NT2/D1 (cell line): Measurements from ENCODE around the gene CDC14A.

Experiments used
- DNase-seq: peaks from one replicate; pipeline ENCODE4 v3.0.0-alpha.2; 2011; ENCODE audit warnings: low read depth, low spot score
- H3K27me3 ChIP-seq: 2 replicates; pipeline ENCODE4 v1.6.0; 2011; ENCODE audit warnings: mild to moderate bottlenecking; ENCODE audit not compliant: insufficient read length, insufficient read depth
- H3K36me3 ChIP-seq: 2 replicates; pipeline ENCODE4 v1.6.1; 2011; ENCODE audit warnings: mild to moderate bottlenecking, low read length, mixed read lengths; ENCODE audit not compliant: insufficient read depth, insufficient read length
- H3K4me1 ChIP-seq: 2 replicates; pipeline ENCODE4 v1.5.1; 2011; ENCODE audit not compliant: insufficient read depth, insufficient read length
- H3K4me3 ChIP-seq: 2 replicates; pipeline ENCODE4 v1.5.1; 2011; ENCODE audit warnings: low read depth; ENCODE audit not compliant: insufficient read length
- H3K9ac ChIP-seq: 2 replicates; pipeline ENCODE4 v1.6.0; 2011; ENCODE audit warnings: low read depth; ENCODE audit not compliant: insufficient read length
- H3K9me3 ChIP-seq: 2 replicates; pipeline ENCODE4 v1.5.1; 2011; ENCODE audit warnings: mild to moderate bottlenecking, low read length; ENCODE audit not compliant: insufficient read depth
- SUZ12 ChIP-seq: IDR thresholded peaks from 2 replicates; pipeline ENCODE4 v1.6.1; 2011; ENCODE audit not compliant: insufficient read length, insufficient read depth; ENCODE audit errors: extremely low read depth
- YY1 ChIP-seq: IDR thresholded peaks from 2 replicates; pipeline ENCODE4 v1.6.1; 2011; ENCODE audit not compliant: insufficient read length, insufficient read depth
- ZNF274 ChIP-seq: IDR thresholded peaks from 2 replicates; pipeline ENCODE4 v1.6.1; 2011; ENCODE audit warnings: mild to moderate bottlenecking, low read depth, low read length

CDC14A gene

DNA sequence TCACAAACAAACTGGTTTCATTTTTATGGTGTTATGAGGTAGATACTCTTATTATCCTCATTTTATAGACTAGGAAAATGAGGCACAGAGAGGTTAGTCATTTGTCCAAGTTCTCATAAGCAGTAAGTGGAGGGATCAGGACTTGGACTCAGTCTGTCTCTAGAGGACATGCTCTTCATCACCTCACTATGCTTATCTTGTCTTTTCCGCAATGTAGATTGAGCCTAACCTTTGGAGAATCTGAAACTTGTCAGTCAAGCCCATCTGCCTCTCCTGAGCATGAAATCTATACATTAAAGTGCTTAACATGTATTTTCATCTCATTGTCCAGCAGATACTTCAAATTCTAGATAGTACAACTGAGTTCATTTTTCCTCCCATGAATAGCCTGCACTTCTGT, 11.8 kb upstream of the CDC14A start:
- no peak for TF ChIP-seq SUZ12
- no peak for TF ChIP-seq YY1
- TF ChIP-seq ZNF274: no peak
- Histone ChIP-seq H3K9ac (no peak overlapping the region), H3K4me1 (no peaks in the 10 kb centered on the region), H3K36me3 (no peaks in the 10 kb centered on the region), H3K27me3 (no peaks in the 10 kb centered on the region), H3K9me3 (no peaks in the 10 kb centered on the region), H3K4me3 (no peak overlapping the region)
- DNase-seq: no peak

- Histone ChIP-seq H3K4me1 (no peaks in the 10 kb centered on the region), H3K9me3 (no peaks in the 10 kb centered on the region), H3K36me3 (no peaks in the 10 kb centered on the region), H3K4me3 (no peak overlapping the region), H3K27me3 (no peaks in the 10 kb centered on the region), H3K9ac (no peak overlapping the region)
- no peak for TF ChIP-seq YY1
- no peak for TF ChIP-seq ZNF274
- TF ChIP-seq SUZ12: no peak
- DNase-seq: no peak
Measured at GRCh38 chr1:100342348-100342747, 10.0 kb upstream of the CDC14A start.

DNA sequence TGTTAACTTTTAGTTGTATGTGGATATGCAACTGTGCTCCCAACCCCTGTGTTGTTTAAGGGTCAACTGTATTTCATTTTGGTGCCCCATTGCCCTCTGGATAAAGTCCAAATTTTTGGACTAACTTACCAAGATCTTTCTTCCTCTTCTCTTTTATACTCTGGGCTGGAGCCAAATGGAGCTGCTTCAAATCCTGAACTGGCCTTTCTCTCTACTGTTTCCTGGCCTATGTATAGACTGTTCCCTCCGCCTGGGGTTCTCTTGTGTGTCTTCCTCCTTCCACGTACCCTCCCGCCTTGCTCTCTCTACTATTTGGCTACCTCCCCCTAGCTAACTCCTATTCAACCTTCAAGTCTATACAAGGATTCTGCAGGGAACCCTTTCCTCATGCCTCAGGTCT, 8.4 kb upstream of the CDC14A start:
- Histone ChIP-seq H3K4me1 (no peaks in the 10 kb centered on the region), H3K27me3 (no peaks in the 10 kb centered on the region), H3K4me3 (no peak overlapping the region), H3K9ac (no peak overlapping the region), H3K9me3 (no peaks in the 10 kb centered on the region), H3K36me3 (no peaks in the 10 kb centered on the region)
- no peak for TF ChIP-seq ZNF274
- TF ChIP-seq SUZ12: no peak
- no peak for TF ChIP-seq YY1
- DNase-seq: no peak

- no peak overlapping the region for H3K9ac ChIP-seq
- H3K4me1 ChIP-seq: no peaks in the 10 kb centered on the region
- no peak for DNase-seq
Measured at GRCh38 chr1:100344774-100345173, 7.5 kb upstream of the CDC14A start.

GRCh38 chr1:100346387-100346786, 5.9 kb upstream of the CDC14A start:
- no peaks in the 10 kb centered on the region for H3K36me3 ChIP-seq
- no peaks in the 10 kb centered on the region for H3K4me1 ChIP-seq
- H3K27me3 ChIP-seq: no peaks in the 10 kb centered on the region
- no peak overlapping the region for H3K4me3 ChIP-seq
- no peaks in the 10 kb centered on the region for H3K9me3 ChIP-seq
- H3K9ac ChIP-seq: no peak overlapping the region
- TF ChIP-seq SUZ12: no peak
- TF ChIP-seq YY1: no peak
- TF ChIP-seq ZNF274: no peak
- no peak for DNase-seq

More at GRCh38 chr1:100344774-100345173, 7.5 kb upstream of the CDC14A start:
- no peaks in the 10 kb centered on the region for H3K27me3 ChIP-seq
- no peaks in the 10 kb centered on the region for H3K36me3 ChIP-seq
- H3K4me3 ChIP-seq: no peak overlapping the region
- H3K9me3 ChIP-seq: no peaks in the 10 kb centered on the region
- TF ChIP-seq SUZ12 (no peak), YY1 (no peak), ZNF274 (no peak)

- H3K4me3 ChIP-seq: no peak overlapping the region
- H3K27me3 ChIP-seq: no peaks in the 10 kb centered on the region
- no peaks in the 10 kb centered on the region for H3K9me3 ChIP-seq
- TF ChIP-seq SUZ12: no peak
- TF ChIP-seq ZNF274: no peak
- no peak for TF ChIP-seq YY1
- no peak for DNase-seq
- no peaks in the 10 kb centered on the region for H3K36me3 ChIP-seq
- H3K9ac ChIP-seq: no peak overlapping the region
- H3K4me1 ChIP-seq: no peaks in the 10 kb centered on the region
Measured at GRCh38 chr1:100347009-100347966, 5.0 kb upstream of the CDC14A start.

DNA sequence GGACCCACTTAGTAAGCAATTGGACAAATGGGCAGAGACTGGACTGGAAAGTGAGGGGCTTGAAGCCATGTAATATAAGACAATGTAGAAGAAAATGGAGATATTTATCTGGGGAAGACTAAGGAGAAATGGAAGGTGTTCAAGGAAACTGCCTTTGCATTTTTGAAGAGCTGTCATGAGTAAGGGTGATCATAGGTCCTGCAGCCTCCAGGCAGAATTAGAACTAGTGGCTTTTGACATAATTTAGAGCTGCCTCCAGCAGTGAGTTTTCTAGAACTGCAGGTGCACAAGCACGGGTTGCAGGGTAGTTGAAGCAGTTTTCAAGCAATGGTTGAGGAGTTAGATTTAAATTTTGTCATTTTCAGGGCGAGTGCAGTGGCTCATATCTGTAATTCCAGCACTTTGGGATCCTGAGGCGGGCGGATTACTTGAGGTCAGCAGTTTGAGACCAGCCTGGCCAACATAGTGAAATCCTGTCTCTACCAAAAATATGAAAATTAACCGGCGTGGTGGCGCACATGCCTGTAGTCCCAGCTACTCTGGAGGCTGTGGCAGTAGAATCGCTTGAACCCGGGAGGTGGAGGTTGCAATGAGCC, 3.7 kb upstream of the CDC14A start:
- H3K4me3 ChIP-seq: no peak overlapping the region
- H3K36me3 ChIP-seq: no peaks in the 10 kb centered on the region
- no peaks in the 10 kb centered on the region for H3K9me3 ChIP-seq
- no peaks in the 10 kb centered on the region for H3K4me1 ChIP-seq
- DNase-seq: no peak
- H3K9ac ChIP-seq: no peak overlapping the region
- no peaks in the 10 kb centered on the region for H3K27me3 ChIP-seq
- no peak for TF ChIP-seq ZNF274
- no peak for TF ChIP-seq YY1
- no peak for TF ChIP-seq SUZ12
